Measurements from ENCODE around the gene MDM1. TPM values are rescaled to one million over a fixed set of nuclear protein-coding genes. Genes with fewer than 3 reads are reported as not detected.

Gene MDM1
- total and polyA plus RNA-seq, 11 donors = 4.0 to 8.4 (median 5.8) TPM

DNA sequence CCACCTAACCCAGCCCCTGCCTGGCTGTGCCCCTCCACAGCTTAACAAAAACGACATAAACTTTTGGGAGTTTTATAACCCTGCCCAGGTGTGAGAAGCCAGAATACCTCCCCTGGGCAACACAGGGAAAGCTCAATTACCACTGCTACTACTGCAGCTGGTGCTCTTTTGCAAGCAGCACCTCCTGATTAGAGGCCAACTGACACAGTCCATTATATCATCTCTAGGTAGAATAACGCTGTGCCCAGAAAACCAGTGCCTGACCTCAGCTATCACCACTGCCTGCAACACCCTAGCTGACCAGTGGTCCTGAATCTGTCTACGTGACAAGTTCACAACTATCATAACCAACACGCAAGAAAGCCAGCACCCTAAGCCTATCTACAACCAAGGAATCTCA, 34.2 kb downstream of the MDM1 start:
- intact Hi-C loops (cut with DNase I) = no loop called here

DNA sequence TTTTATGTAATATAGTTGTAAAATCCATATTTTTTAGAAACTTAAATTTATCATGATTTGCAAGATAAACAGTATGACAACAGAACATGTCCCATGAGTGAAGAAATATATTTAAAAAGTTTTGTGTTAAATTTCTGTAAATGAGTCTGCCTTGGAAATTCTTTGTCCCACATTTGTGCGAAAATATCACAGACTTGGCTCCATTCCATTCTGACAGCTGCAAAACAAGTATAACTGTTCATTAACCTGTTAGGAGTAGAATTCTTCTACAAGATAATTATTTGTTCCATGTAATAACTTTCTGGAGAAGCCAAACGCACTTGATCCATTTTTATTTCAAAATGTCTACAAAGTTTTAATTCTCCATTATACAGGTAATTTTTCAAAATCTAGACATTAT, 37.9 kb downstream of the MDM1 start:
- no peak overlapping the region for H3K27ac ChIP-seq

More for the DNA sequence above, 34.2 kb downstream of the MDM1 start:
- H3K36me3 ChIP-seq = peaks cover 0 to 45% (median 22%) of the 10 kb centered on the region in 9 donors
- TF ChIP-seq, protein P1, sequence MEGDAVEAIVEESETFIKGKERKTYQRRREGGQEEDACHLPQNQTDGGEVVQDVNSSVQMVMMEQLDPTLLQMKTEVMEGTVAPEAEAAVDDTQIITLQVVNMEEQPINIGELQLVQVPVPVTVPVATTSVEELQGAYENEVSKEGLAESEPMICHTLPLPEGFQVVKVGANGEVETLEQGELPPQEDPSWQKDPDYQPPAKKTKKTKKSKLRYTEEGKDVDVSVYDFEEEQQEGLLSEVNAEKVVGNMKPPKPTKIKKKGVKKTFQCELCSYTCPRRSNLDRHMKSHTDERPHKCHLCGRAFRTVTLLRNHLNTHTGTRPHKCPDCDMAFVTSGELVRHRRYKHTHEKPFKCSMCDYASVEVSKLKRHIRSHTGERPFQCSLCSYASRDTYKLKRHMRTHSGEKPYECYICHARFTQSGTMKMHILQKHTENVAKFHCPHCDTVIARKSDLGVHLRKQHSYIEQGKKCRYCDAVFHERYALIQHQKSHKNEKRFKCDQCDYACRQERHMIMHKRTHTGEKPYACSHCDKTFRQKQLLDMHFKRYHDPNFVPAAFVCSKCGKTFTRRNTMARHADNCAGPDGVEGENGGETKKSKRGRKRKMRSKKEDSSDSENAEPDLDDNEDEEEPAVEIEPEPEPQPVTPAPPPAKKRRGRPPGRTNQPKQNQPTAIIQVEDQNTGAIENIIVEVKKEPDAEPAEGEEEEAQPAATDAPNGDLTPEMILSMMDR (IDR thresholded peaks at IDR 0.05) = no peak
- no peak for TF ChIP-seq POLR2A (IDR thresholded peaks at IDR 0.05)
- no peak for DNase-seq
- H3K27me3 ChIP-seq = no peaks in the 10 kb centered on the region
- peaks cover 0 to 21% (median 0%) of the 10 kb centered on the region in 12 donors for H3K9me3 ChIP-seq
- no peak overlapping the region for H3K4me3 ChIP-seq
- ATAC-seq = no peak
- peaks cover 0 to 17% (median 6%) of the 10 kb centered on the region in 12 donors for H3K4me1 ChIP-seq
- 84 to 92% (median 89%) methylated on average over 4 of the region's 4 CpGs for WGBS, 4 donors
- no peak overlapping the region for H3K27ac ChIP-seq

DNA sequence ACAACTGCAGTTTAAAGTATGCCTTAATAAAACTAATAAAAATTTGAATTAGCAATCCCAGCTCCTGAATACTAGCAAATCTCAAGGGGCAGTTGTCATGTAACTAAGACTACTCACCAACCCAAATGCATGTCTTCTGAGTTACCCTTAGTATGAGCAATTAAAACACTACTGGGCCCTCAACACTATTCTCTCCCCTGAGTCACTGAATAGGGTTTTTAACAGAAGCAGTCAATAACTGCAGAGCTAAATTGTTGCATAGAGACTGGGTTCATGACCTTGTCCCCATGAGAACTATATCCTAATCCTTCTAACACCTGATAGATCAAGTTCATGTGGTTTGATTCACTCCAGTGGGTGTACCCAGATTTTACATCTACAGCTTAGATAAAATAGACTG, 38.8 kb downstream of the MDM1 start:
- DNase-seq (no peak), ATAC-seq (no peak)
- H3K36me3 ChIP-seq = peaks cover 0 to 21% (median 5%) of the 10 kb centered on the region in 9 donors
- peaks cover 0 to 17% (median 6%) of the 10 kb centered on the region in 12 donors for H3K4me1 ChIP-seq
- no peaks in the 10 kb centered on the region for H3K9me3 ChIP-seq
- no peak overlapping the region for H3K4me3 ChIP-seq
- H3K27ac ChIP-seq = no peak overlapping the region
- intact Hi-C loops (cut with DNase I) = loop anchor here in 1 of 10 donors (5.0 kb wide), 1 partner anchor 51 kb away; no protein-coding TSS in a partner anchor
- TF ChIP-seq, protein P1 (IDR thresholded peaks at IDR 0.05) = no peak
- no peak for TF ChIP-seq POLR2A (IDR thresholded peaks at IDR 0.05)
- no peaks in the 10 kb centered on the region for H3K27me3 ChIP-seq

More for the DNA sequence above, 37.9 kb downstream of the MDM1 start:
- TF ChIP-seq POLR2A (IDR thresholded peaks at IDR 0.05) = no peak
- TF ChIP-seq, protein P1 (IDR thresholded peaks at IDR 0.05) = no peak
- Histone ChIP-seq H3K27me3 (no peaks in the 10 kb centered on the region), H3K36me3 (peaks cover 0 to 21% (median 10%) of the 10 kb centered on the region in 9 donors), H3K9me3 (peaks cover 0 to 5% (median 0%) of the 10 kb centered on the region in 12 donors), H3K4me1 (peaks cover 0 to 17% (median 6%) of the 10 kb centered on the region in 12 donors), H3K4me3 (no peak overlapping the region)
- no peak for ATAC-seq
- DNase-seq = no peak
- intact Hi-C loops (cut with DNase I) = loop anchor here in 1 of 10 donors (5.0 kb wide), 1 partner anchor 52 kb away; no protein-coding TSS in a partner anchor
- WGBS, 4 donors = 20 to 41% (median 35%) methylated on average over 2 of the region's 2 CpGs

DNA sequence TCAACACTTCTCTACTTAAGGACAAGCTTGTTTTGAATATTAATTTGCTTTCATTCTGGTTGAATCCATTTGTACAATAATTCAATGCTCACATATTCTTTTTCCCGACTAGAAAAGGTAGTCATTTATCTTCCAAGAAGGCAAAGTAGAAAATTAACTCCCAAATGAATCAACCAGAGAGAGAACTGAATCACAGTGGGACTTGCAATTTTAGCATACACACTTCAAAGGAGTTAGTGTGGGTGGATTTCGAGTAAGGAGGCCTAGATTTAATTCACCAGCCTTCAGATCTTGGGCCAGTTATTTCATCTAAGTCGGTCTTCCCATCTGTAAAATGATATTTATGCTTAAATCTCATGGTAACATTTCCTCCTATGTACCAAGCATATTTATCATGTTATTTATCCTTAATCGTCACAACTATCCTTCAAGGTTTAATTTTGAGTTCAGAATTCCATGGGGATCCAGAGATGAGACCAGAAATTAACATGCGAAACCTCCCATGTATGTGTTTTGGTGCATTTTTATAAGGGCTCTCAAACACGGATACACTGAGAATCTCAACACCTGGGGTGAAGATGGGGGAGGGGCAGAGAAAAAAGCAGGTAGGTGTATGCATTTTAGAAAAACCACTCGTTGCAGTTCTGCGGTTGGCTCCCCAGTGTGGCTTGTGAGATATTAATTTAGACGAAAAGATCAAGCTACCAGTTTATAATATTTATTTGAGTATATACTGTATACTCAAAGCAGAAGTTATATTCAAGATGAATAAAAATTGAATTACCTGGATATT, 39.8 kb downstream of the MDM1 start:
- no peak for TF ChIP-seq POLR2A (IDR thresholded peaks at IDR 0.05)
- TF ChIP-seq, protein P1 (IDR thresholded peaks at IDR 0.05) = no peak
- intact Hi-C loops (cut with DNase I) = loop anchor here in 1 of 10 donors (5.0 kb wide), 1 partner anchor 50 kb away; no protein-coding TSS in a partner anchor
- 90 to 93% (median 91%) methylated on average over 9 of the region's 9 CpGs for WGBS, 4 donors

More for the DNA sequence above, 39.8 kb downstream of the MDM1 start:
- Histone ChIP-seq H3K27me3 (no peaks in the 10 kb centered on the region), H3K4me3 (no peak overlapping the region), H3K36me3 (peaks cover 0 to 21% (median 5%) of the 10 kb centered on the region in 9 donors), H3K27ac (no peak overlapping the region), H3K4me1 (peaks cover 0 to 17% (median 6%) of the 10 kb centered on the region in 12 donors), H3K9me3 (no peaks in the 10 kb centered on the region)
- ATAC-seq (no peak), DNase-seq (no peak)

Data from heart left ventricle (tissue), 16 donors.